CD4-positive, alpha-beta T cell treated with Interleukin-10 for 1 hour (primary cell): ENCODE results near the gene MYO9B.

ENCODE experiments used
- DNase-seq: peaks from one replicate; pipeline ENCODE4 v3.0.0-alpha.2; 2020

The MYO9B gene, protein sequence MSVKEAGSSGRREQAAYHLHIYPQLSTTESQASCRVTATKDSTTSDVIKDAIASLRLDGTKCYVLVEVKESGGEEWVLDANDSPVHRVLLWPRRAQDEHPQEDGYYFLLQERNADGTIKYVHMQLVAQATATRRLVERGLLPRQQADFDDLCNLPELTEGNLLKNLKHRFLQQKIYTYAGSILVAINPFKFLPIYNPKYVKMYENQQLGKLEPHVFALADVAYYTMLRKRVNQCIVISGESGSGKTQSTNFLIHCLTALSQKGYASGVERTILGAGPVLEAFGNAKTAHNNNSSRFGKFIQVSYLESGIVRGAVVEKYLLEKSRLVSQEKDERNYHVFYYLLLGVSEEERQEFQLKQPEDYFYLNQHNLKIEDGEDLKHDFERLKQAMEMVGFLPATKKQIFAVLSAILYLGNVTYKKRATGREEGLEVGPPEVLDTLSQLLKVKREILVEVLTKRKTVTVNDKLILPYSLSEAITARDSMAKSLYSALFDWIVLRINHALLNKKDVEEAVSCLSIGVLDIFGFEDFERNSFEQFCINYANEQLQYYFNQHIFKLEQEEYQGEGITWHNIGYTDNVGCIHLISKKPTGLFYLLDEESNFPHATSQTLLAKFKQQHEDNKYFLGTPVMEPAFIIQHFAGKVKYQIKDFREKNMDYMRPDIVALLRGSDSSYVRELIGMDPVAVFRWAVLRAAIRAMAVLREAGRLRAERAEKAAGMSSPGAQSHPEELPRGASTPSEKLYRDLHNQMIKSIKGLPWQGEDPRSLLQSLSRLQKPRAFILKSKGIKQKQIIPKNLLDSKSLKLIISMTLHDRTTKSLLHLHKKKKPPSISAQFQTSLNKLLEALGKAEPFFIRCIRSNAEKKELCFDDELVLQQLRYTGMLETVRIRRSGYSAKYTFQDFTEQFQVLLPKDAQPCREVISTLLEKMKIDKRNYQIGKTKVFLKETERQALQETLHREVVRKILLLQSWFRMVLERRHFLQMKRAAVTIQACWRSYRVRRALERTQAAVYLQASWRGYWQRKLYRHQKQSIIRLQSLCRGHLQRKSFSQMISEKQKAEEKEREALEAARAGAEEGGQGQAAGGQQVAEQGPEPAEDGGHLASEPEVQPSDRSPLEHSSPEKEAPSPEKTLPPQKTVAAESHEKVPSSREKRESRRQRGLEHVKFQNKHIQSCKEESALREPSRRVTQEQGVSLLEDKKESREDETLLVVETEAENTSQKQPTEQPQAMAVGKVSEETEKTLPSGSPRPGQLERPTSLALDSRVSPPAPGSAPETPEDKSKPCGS (N-terminal part only)

GRCh38 chr19:17075035-17075863, at the start of gene MYO9B, which contains the start of gene HAUS8:
Gene MYO9B (plus strand): TSS chr19:17075777. CDS start chr19:17101718, 25,941 bp downstream.
Gene HAUS8 (minus strand): TSS chr19:17075452. CDS start chr19:17075422, 30 bp downstream.
- peak; percentile 100 for DNase-seq

DNA sequence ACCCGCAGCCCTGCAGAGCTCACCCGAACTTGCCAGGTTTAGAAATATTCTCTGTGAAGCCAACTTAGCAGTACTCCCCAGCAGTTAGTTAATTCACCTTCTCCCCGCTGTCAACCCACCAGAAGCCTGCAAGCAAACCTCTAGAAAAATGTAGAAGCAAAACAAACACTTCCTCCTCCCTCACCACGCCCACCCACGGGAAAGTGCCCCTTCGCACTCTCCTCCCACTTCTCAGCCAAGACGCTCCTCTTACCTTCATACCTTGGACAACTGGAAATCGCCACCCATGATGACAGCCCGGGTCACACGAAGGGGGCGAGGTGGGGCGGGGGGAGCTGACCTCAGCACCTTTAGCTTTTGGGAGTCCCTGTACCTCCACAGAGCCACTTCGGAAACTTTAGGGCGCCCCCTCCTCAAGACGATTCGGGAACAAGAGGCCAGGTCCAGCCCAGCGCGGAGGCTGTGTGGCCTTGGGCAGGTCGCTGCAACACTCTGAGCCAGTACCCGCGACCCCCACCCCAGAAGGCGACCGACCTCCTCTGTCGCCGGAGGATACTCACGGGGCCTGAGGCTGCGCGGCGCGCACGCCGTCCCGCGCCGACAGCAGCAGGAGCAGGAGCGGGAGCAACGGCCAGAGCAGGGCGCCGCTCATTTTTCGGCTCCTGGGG, 49.5 kb upstream of the MYO9B start:
- DNase-seq, result peak; percentile 9

GRCh38 chr19:17026706-17027534, 48.7 kb upstream of the MYO9B start, which contains the start of gene CPAMD8:
Gene CPAMD8 (minus strand): TSS chr19:17026810. CDS start chr19:17026642, 168 bp downstream.
- DNase-seq, result no peak

DNA sequence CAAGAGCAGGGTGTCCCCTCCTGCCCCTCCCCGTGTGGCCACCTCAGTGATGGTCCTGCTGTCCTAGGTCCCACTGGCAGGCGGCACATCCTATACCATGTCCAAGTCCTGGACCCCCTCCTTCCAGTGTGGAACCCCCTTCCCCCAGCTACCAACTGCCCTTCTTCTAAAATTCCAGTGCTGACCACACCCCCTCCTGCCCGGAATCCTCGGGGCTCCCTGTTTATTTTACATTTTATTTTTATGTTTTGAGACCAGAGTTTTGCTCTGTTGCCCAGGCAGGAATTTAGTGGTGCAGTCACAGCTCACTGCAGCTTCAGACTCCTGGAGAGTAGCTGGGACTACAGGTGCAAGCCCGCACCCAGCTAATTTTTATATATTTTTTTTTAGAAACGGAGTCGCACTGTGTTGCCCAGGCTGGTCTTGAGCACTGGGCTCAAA, 48.0 kb upstream of the MYO9B start:
- no peak for DNase-seq

- DNase-seq, result no peak
Observed at GRCh38 chr19:17031741-17032140, 43.8 kb upstream of the MYO9B start.

DNA sequence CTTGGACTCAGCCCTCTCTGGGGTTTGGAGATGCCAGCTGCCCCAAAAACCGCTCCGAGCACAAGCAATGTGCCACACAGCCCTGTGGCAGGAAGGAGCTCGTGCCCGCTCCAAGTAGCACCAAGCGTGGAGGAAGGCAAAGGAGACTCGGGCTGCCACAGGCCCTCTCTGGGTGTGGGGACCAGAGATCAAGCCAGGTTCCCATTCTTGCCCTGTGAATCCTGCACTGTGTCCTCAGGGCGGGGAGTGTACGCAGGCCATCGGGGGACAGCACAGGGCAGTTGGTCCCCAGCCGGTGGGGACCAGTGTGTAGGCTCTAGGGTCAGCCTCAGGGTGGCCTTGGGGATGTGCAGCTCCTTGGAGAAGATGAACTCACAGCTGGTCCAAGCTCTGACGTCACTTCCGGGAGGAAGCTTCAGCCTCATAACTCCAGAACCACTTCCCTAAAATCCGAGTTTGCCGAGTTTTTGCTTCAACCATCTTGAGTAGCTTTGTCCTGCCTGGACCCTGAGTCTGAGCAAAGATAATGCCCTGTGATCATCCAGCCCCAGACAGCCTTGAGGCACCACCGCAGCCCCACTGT, 39.6 kb upstream of the MYO9B start:
- no peak for DNase-seq

DNA sequence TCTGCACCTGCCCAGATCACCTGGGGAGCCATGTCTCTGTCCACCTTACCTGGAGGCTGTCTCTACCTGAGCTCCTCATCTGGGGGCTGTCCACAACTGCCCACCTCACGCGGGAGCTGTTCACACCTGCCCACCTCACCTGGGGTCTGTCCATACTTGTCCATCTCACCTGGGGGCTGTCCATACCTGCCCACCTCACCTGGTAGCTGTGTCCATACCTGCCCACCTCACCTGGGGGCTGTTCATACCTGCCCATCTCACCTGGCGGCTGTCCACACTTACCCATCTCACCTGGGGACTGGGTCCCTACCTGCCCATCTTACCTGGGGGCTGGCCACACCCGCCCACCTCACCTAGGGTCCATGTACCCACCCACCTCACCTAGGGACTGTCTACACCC, 38.9 kb upstream of the MYO9B start:
- DNase-seq, result no peak

DNA sequence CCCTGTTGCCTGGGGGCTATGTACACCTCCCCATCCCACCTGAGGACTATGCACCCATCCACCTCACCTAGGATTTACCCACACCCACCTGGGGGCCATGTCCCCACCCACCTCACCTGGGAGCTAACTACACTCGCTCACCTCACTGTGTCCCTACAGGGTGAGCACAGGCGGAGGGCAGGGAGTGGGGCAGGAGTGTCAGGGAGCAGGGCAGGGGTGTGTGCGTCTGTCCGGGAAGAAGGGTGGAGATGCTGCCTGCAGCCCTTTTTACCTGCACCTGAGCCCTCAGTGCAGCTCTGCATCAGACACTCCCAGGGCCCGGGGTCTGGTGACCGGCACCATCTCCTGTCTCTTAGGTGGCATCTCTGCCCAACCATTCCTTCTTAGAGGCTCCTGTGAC, 38.4 kb upstream of the MYO9B start:
- DNase-seq, result no peak

- no peak for DNase-seq
Observed at GRCh38 chr19:17037966-17038500, 37.5 kb upstream of the MYO9B start.

DNA sequence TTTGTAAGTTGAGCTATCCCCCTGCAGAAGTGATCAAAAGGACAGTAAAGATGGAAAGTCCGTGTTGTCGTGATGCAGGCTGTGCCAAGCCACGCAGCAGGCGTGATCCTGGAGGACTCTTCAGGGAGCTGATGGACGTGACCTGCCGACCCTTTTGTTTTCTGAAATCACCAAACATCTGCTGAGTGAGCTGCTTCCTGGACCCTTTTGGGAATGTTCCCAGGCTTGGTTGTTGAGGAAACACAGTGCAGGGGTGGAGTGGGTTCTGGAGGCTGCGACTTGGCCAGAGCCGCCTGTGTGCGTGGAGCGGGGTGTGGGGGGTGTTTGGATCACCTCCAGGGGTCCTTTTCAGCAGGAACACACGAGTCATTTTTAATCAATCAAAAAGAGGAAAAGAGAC, 33.6 kb upstream of the MYO9B start:
- no peak for DNase-seq

GRCh38 chr19:17043744-17044143, 31.8 kb upstream of the MYO9B start:
- no peak for DNase-seq

DNA sequence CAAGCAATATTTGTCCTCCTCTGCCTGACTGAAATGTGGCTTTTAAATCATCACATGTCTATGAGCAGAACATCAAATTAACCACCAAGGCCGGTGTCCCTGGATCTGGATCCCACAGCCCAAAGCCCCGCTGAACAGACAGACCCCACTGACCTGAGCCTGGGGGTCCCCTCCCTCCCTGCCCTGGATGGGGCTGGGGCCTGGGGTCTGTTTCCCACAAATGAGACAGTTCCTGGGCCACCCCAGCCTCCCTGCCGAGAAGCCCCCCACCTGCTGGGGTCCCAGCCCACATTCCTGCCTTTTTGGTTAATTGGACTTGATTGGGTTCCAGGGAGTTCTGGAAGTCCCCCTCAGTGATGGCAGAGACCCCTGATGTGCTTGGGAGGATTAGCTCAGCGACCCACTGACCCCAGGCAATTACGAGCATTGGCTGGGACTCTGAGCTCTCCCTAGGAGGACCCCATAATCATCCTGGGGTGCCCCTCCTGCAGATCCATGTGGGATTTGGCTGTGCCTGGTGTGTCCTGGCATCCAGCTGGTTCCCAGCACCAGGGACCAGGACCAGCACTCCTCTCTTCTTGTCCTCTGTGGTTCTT, 29.6 kb upstream of the MYO9B start:
- no peak for DNase-seq

DNA sequence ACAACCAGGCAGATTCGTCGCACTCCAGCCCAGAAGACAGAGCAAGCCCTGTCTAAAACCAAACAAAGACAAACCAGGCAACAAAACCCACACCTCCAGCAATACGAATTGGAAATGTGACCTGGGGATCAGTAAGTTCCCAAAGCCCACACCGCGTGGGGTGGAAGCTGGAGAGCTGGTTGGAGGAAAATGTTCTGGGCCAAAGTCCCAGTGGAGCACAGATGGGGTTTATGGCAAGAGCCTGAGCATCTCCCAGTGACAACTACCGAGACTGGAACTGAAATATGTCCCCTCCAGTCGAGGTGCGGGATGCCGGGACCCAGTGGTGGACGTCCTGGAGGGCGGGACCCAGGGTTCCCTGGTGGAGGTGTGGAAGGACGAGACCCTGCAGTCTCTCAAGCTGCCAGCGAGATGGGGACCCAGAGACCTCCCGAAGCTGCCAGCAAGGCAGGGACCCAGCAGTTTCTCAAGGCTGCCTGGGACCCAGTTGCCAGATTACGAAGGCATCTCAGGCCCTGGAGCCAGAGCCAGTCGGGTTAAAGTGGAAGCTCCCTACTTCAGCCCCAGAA, 26.6 kb upstream of the MYO9B start:
- no peak for DNase-seq

DNA sequence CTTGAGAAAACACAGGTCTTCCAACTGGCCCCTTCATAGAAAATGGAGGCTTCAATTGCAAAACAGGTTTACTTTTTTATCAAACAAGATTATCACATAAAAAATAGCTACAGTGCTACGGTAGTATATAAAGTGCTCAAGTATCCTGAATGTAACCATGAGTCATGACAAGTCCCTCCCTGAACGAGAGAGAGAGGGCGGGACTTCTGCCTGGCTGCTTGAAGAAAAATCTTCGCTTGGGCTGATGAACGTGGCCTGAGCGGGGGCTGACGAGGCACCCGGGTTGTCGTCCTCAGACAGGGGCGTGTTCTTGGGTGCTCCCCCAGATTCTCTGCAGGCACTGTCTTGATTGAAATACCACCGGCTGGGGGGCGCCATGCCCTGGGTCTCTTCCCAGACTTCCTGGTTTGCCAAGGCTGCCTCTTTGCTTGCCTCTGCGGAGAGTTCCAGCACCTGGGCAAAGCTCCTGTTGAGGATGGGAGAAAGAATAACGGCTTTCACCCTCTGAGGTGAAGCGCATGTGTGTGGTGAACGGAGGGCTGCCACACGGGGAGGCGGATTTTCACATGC, 25.8 kb upstream of the MYO9B start:
- no peak for DNase-seq

GRCh38 chr19:17052439-17052838, 23.1 kb upstream of the MYO9B start:
- DNase-seq, result peak; percentile 52

DNA sequence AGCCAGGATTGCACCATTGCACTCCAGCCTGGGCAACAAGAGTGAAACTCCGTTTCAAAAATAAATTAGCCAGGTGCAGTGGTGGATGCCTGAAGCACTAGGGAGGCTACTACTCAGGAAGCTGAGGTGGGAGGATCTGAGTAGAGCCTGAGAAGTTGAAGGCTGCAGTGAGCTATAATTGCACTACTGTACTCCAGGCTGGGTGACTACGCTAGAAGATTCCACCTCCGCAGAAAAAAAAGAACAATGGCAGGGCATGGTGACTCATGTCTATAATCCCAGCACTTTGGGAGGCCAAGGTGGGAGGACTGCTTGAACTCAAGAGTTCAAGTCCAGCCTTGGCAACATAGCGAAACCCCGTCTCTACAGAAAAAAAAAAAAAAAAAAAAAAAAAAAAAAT, 20.8 kb upstream of the MYO9B start:
- no peak for DNase-seq

DNA sequence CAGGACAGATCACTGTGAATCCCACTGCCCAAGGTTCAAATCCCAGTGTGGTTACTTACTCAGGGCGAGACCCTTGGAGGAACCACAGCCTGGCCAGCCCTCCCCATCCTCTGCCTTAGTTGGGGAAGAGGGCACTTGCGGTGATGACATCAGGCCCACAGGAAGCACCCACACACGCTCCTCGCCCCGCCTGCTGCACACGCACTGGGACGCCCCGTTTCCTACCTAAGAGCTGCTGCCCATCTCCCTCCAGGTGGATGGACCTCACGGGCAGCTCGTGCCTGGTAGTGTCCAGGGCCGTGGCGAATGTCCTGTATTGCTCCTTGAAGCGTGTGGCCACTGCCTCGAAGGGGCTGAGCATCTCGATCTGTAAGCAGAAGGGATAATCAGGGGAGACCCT, 19.9 kb upstream of the MYO9B start:
- DNase-seq, result no peak

DNA sequence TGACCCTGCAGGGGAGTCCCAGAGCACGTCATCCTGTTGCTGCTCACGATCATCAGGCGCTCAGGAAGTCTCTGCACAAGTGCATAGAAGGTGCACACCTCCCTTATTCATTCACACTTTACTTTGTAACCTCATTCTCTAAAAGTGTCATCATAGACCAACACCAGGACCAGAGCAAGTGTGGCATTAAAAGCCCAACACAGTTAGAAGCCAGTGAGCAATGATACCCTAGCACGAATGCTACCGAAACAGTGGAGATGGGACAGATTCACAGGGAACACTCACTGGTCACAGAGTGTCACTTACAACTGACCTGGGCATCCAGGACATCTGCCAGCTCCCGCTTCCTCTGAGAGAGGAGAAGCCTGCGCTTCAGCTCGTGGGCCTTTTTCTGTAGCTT, 17.3 kb upstream of the MYO9B start:
- DNase-seq, result no peak

DNA sequence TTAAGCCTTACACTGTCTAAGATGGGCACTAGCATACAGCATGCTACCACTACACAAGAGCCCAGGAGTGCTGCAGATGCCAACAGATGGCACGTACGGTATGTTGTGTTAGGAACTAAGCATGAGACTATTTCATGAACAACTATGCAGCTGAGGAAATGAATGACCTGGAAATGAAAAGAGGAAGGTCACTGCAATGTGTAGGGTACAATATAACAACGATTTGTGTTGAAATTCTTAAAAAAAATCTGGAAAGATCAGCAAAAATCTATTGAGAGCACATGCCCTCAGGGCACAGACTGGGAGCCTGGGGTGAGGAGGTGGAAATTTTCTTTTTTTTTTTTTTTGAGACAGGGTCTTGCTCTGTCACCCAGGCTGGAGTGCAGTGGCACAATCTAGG, 14.8 kb upstream of the MYO9B start:
- no peak for DNase-seq
